Activated naive CD4-positive, alpha-beta T cell treated with anti-CD3 and anti-CD28 coated beads, Interleukin-2, amount 50 U/mL, for 72 hours (primary cell): ENCODE measurements around the gene COASY. TPM values are rescaled to one million over a fixed set of nuclear protein-coding genes. Genes with fewer than 3 reads are reported as not detected.
A peak's percentile ranks its signal among the peaks of the same experiment; 100 is the strongest.

Source experiments
- ATAC-seq, 2 donors: fragments of 150-1000 bp; cut with Tn5 transposase; 2 replicates each; pipeline ENCODE4 v1.10.0; 2021; ENCODE audit warnings: mild to moderate bottlenecking in 2 of 2, moderate library complexity in 2 of 2
- DNase-seq, 2 donors: peaks; one replicate each; pipeline ENCODE4 v3.0.0; 2021 to 2022; ENCODE audit warnings: low spot score in 2 of 2
- H3K27ac Mint-ChIP-seq, 2 donors: one replicate each; pipeline ENCODE4 v1.8.0; 2022; ENCODE audit warnings: mild to moderate bottlenecking in 2 of 2, mixed read lengths in 2 of 2
- H3K36me3 Mint-ChIP-seq, 2 donors: one replicate each; pipeline ENCODE4 v1.8.0; 2022; ENCODE audit warnings: mixed read lengths in 2 of 2
- H3K9me3 Mint-ChIP-seq, 2 donors: one replicate each; pipeline ENCODE4 v1.8.0; 2022; ENCODE audit warnings: mixed read lengths in 2 of 2
- total RNA-seq, 2 donors: library from RNA; stranded (reverse); gene quantifications; one replicate each; pipeline ENCODE4 v1.2.3, GENCODE V29; 2022

COASY gene
- total RNA-seq, 2 donors from 2014 or later: 86.4 to 124 TPM

GRCh38 chr17:42577532-42578281 lies 15.8 kb downstream of the COASY start, which contains the start of gene PSMC3IP:
PSMC3IP (minus strand) TSS chr17:42577729; CDS start chr17:42577686, 43 bp downstream.
- DNase-seq (peak; percentile 95), ATAC-seq (peak; percentile 94 to 95)
- Mint-ChIP-seq H3K9me3 (no peaks in the 10 kb centered on the region), H3K36me3 (peaks cover 38 to 44% of the 10 kb centered on the region in 2 donors), H3K27ac (peak within 1 kb of the TSS; percentile 86 to 100)

- peak; percentile 75 to 78 for DNase-seq
These were observed 16.4 kb downstream of the COASY start for GRCh38 chr17:42578282-42578869.

DNA sequence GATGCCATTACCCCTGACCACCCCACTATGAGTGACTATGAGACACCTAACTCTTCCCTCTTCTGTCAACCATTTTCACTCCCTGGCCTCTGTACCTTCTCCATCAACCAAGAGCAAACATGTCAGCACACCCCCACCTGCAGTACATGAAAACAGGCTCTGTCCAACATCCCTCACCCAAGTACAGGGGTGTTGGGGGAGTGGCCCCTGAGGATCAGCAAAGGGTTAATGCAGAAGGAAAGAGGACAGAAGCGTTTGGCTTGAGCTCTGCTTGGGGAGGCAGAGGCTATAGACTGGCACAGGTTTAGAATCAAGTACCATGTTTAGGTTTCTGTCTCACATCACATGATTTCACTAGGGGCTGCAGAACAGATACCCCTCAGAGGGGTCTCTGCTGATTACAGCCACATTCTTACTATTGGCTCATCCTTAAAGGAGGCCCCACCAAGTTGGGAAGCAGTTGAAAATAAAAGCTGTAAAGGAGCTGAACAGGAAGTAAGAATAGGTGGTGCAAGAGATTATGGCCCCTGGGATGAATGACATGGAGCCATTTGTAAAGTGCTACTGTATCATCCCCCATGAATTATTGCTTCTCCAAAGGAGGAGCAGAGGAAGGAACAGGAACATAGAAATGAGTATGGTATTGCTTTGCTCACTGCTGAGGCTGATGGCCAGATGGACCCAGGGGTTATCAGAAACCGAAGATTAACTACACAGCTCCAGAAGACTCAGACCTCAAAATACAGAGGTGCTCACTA lies 18.0 kb downstream of the COASY start:
- ATAC-seq: no peak
- Mint-ChIP-seq H3K27ac (peak overlapping the region in 1 of 2 donors; percentile 18), H3K36me3 (peaks cover 28 to 30% of the 10 kb centered on the region in 2 donors), H3K9me3 (no peaks in the 10 kb centered on the region)
- peak in 1 of 2 donors; percentile 30 for DNase-seq

More at GRCh38 chr17:42578282-42578869, 16.4 kb downstream of the COASY start:
- no peaks in the 10 kb centered on the region for H3K9me3 Mint-ChIP-seq
- peaks cover 32 to 37% of the 10 kb centered on the region in 2 donors for H3K36me3 Mint-ChIP-seq
- peak; percentile 47 to 53 for ATAC-seq
- peak overlapping the region; percentile 86 to 100 for H3K27ac Mint-ChIP-seq

GRCh38 chr17:42581744-42582270 lies 19.9 kb downstream of the COASY start:
- no peak for ATAC-seq

DNA sequence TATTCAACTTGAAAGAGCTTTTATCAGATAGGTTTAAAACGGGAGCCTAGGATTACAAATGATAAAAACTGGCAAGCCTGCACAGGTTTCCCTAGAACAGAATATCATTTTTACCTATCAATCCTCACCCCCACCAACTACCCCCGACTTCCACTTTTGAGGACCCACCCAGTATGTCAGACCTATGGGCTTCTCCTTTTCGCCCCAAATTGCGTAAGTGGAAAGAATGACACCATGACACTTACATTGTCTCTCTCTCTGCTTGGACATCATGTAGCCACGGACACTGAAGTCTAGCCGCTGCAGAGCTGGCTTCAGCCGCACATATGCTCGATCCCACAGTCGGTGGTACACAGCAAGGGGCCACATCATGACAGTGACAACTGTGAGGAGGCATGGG lies 22.9 kb downstream of the COASY start:
- Mint-ChIP-seq H3K9me3 (no peaks in the 10 kb centered on the region), H3K36me3 (no peaks in the 10 kb centered on the region), H3K27ac (peak overlapping the region; percentile 35 to 75)
- DNase-seq (no peak), ATAC-seq (no peak)

More at GRCh38 chr17:42581744-42582270, 19.9 kb downstream of the COASY start:
- H3K36me3 Mint-ChIP-seq: peaks cover 13% of the 10 kb centered on the region in 2 donors
- no peaks in the 10 kb centered on the region for H3K9me3 Mint-ChIP-seq
- DNase-seq: peak in 1 of 2 donors; percentile 25
- H3K27ac Mint-ChIP-seq: peak overlapping the region in 1 of 2 donors; percentile 61

GRCh38 chr17:42585353-42585752 lies 23.4 kb downstream of the COASY start:
- no peaks in the 10 kb centered on the region for H3K9me3 Mint-ChIP-seq
- no peak for DNase-seq
- peak overlapping the region; percentile 35 to 75 for H3K27ac Mint-ChIP-seq
- no peaks in the 10 kb centered on the region for H3K36me3 Mint-ChIP-seq
- no peak for ATAC-seq

DNA sequence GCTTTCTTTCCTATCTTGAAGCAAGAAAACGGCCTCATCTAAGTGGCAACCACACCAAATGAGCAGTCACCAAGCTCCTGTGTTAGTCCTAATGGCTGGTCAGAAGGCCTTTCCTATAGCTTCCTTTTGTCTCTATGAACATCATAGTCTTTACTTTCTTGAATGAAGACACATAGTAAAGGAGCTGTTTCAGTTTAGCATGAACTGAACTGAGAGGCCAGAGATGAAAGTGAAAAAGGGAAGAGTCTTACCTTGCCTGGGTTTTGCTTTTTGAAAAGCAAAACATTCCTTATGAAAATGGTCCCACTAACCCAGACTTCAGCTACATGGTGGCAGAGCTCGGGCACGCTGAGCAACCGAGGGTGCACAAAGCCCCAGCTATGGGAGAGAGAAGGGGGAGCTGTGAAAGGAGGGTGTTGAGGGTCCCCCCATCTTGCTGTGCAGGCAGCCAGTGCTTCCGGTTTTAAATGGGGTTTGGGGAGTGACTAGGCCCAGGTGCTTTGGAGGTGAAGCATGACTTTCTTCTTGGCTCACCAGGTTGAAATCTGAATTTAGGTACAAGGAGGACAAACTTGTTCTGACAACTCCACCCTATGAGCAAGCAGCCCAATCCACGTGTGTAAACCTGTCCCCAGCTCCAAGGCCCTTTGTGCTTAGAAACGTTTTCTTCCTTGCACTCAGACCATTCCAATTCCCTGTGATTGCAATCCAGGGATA lies 24.7 kb downstream of the COASY start:
- H3K9me3 Mint-ChIP-seq: no peaks in the 10 kb centered on the region
- H3K27ac Mint-ChIP-seq: peak overlapping the region; percentile 76 to 89
- DNase-seq (no peak), ATAC-seq (no peak)
- H3K36me3 Mint-ChIP-seq: no peaks in the 10 kb centered on the region

- no peak for DNase-seq
- no peaks in the 10 kb centered on the region for H3K9me3 Mint-ChIP-seq
- no peak for ATAC-seq
- H3K27ac Mint-ChIP-seq: peak overlapping the region in 1 of 2 donors; percentile 22
- H3K36me3 Mint-ChIP-seq: no peaks in the 10 kb centered on the region
These were observed 28.9 kb downstream of the COASY start for GRCh38 chr17:42590886-42591285.

DNA sequence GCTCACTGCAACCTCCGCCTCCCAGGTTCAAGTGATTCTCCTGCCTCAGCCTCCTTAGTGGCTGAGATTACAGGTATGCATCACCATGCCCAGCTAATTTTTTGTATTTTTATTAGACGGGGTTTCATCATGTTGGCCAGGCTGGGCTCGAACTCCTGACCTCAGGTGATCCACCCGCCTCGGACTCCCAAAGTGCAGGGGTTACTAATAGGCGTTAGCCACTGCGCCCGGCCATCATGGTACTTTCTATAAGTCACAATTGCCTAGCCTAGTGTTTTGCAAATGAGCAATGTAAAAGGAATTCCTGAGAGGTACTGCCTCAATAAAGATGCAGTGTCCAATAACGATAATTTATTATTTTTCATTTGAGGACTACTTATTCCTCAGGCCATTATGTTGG lies 29.5 kb downstream of the COASY start:
- Mint-ChIP-seq H3K9me3 (no peaks in the 10 kb centered on the region), H3K27ac (peak overlapping the region in 1 of 2 donors; percentile 22), H3K36me3 (no peaks in the 10 kb centered on the region)
- ATAC-seq: no peak
- no peak for DNase-seq

DNA sequence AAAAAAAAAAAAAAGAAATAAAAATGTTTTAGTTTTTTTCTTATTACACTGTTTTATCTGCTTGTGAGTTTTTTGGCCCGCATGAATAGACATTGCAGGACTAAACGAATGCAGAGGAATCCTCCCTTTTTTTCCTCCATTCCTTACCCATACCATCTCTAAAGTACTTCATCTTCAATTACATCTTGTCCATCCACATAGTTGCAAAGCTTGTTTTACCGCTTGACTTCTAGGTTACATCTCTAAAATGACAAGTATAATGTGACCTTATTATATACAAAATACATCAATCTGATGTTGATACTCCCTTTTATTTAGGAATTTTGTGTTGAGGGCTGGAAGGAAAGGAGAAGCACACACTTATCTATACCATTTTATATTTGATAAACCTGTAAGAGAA lies 34.4 kb downstream of the COASY start:
- H3K9me3 Mint-ChIP-seq: no peaks in the 10 kb centered on the region
- no peaks in the 10 kb centered on the region for H3K36me3 Mint-ChIP-seq
- DNase-seq: no peak
- no peak for ATAC-seq
- no peak overlapping the region for H3K27ac Mint-ChIP-seq

- no peak for DNase-seq
- H3K9me3 Mint-ChIP-seq: no peaks in the 10 kb centered on the region
- ATAC-seq: no peak
- peak overlapping the region; percentile 56 to 60 for H3K27ac Mint-ChIP-seq
- H3K36me3 Mint-ChIP-seq: peaks cover 0 to 8% of the 10 kb centered on the region in 2 donors
These were observed 37.0 kb downstream of the COASY start for GRCh38 chr17:42598905-42599304.

- Mint-ChIP-seq H3K36me3 (peaks cover under 1 to 11% of the 10 kb centered on the region in 2 donors), H3K27ac (no peak overlapping the region), H3K9me3 (no peaks in the 10 kb centered on the region)
- ATAC-seq (no peak), DNase-seq (no peak)
These were observed 41.4 kb downstream of the COASY start for GRCh38 chr17:42603318-42603717.

GRCh38 chr17:42607769-42608168 lies 45.8 kb downstream of the COASY start:
- Mint-ChIP-seq H3K9me3 (no peaks in the 10 kb centered on the region), H3K27ac (peak overlapping the region; percentile 44 to 92), H3K36me3 (peaks cover 18 to 21% of the 10 kb centered on the region in 2 donors)
- ATAC-seq (no peak), DNase-seq (no peak)

DNA sequence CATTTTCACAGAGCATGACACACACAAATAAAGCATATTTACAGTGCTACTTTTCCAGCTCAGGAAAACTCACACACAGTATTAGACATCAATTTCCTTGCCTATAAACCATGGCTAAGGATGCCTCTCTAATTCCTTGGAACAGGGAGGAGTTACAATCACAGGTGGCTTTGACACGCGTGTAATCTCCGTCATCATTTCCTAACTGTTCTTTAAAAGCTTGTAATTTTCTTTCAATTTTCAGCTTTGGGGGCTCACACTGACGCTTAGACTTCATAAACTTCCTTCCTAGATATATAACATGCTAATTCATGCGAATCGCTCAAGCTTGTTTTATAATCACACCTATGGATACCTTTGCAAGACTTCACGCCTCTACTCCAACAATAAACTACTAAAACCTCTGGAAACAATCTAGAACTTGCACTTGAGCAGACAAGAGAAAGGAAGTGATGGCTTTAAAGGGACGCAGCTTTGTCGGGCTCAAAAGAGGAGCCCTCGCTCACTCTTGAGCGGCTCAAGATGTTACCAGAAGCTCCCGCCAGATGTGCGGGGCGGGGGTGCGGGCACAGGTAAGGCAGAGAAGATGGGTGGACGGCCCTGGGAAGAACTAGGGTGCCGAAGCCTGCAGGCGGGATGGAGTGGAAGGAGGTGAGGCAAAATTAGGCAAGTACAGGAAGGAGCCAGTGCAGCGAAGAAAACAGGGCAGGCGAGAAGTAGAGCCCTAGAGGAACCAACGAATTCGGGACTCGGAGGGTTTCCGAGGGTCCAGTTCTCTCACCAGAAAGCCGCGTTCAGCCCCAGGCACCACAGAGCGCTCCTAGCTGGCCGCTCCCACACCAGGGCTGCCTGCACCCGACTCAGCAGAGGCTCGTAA lies 46.6 kb downstream of the COASY start:
- H3K36me3 Mint-ChIP-seq: peaks cover 14 to 23% of the 10 kb centered on the region in 2 donors
- peak overlapping the region; percentile 92 to 99 for H3K27ac Mint-ChIP-seq
- DNase-seq (peak in 1 of 2 donors; percentile 28), ATAC-seq (peak; percentile 57 to 65)
- no peaks in the 10 kb centered on the region for H3K9me3 Mint-ChIP-seq

DNA sequence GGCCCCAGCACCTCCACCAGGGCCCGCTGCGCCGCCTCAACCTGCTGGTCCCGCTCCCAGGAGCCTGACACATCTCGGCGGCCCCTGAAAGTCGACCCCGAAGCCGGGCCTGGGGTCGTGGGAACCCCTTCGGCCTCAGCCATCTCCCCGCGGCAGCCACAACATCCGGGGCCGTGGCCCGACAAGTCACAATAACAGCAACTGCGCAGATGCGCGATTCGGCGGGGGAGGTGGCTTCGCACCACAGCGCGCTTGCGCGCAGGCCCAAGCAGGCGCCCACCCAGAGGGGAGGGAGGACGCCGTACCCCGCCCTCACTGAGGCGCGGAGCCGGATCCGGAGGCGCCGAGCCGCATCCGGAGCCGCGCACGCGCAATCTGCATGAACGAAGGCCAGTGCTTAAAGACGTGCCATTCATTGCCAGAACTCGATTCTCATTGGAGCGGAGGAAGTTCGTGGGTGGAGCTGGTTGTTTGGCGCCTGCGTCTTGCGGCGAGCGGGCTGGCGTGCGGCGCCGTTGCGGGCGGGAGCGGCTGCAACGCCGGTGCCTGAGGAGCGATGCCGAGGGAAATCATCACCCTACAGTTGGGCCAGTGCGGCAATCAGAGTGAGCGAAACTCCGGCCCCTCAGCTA lies 47.4 kb downstream of the COASY start, which contains the start of the genes RETREG3 and TUBG1:
Gene RETREG3, minus strand, starts transcription at position 193 of the 632 bp plus-strand sequence. Its CDS starts 50 bp downstream, at position 143.
Gene TUBG1, plus strand, starts transcription at position 502 of the 632 bp plus-strand sequence. Its CDS starts 55 bp downstream, at position 557.
- Mint-ChIP-seq H3K9me3 (no peaks in the 10 kb centered on the region), H3K27ac (peak within 1 kb of the TSS; percentile 92 to 99)
- peak; percentile 88 to 95 for ATAC-seq

More for the DNA sequence above, 47.4 kb downstream of the COASY start, which contains the start of the genes RETREG3 and TUBG1:
- H3K36me3 Mint-ChIP-seq: peaks cover 16 to 31% of the 10 kb centered on the region in 2 donors
- DNase-seq: peak; percentile 99 to 100
